ENCODE data around the gene CD72. TPM values are rescaled to one million over a fixed set of nuclear protein-coding genes. Genes with fewer than 3 reads are reported as not detected.

Gene CD72
- 2.5 TPM for total RNA-seq

GRCh38 chr9:35618325-35618727 is at the start of gene CD72:
TSS of gene CD72 (minus strand) at chr9:35618413. CDS start at chr9:35618303, 110 bp downstream.

GRCh38 chr9:35664531-35665470 is 46.6 kb upstream of the CD72 start, which contains the start of gene ARHGEF39:
TSS of gene ARHGEF39 (minus strand) at chr9:35665195. CDS start at chr9:35665169, 26 bp downstream.

GRCh38 chr9:35658137-35658967 is 40.1 kb upstream of the CD72 start, which contains the start of gene CCDC107:
TSS of gene CCDC107 (plus strand) at chr9:35658292. CDS start at chr9:35658380, 88 bp downstream.

GRCh38 chr9:35657546-35658136 is 39.4 kb upstream of the CD72 start, which contains the start of gene RMRP:
TSS of gene RMRP (minus strand) at chr9:35658019.

GRCh38 chr9:35650341-35651158 is 32.3 kb upstream of the CD72 start, which contains the start of gene SIT1:
TSS of gene SIT1 (minus strand) at chr9:35650931. CDS start at chr9:35650853, 78 bp downstream.

GRCh38 chr9:35604578-35605350 is 13.4 kb downstream of the CD72 start, which contains the start of gene TESK1:
TSS of gene TESK1 (plus strand) at chr9:35605262. CDS start at chr9:35605620, 358 bp downstream.

Other genes starting within 250 kb of the CD72 start
- 40.5 TPM for gene RUSC2, start 128.3 kb downstream of the CD72 start, total RNA-seq
- 23.4 TPM for gene TESK1, start 13.2 kb downstream of the CD72 start, total RNA-seq
- gene SIT1, start 32.5 kb upstream of the CD72 start, total RNA-seq, result not detected
- 5,655 TPM for gene RMRP, start 39.6 kb upstream of the CD72 start, total RNA-seq
- 8.9 TPM for gene CCDC107, start 39.9 kb upstream of the CD72 start, total RNA-seq
- 1.9 TPM for gene ARHGEF39, start 46.8 kb upstream of the CD72 start, total RNA-seq
- 0.88 TPM for gene CA9, start 55.5 kb upstream of the CD72 start, total RNA-seq
- gene TPM2, start 71.5 kb upstream of the CD72 start, total RNA-seq, result 288 TPM
- gene TLN1, start 113.8 kb upstream of the CD72 start, total RNA-seq, result 160 TPM
- 32.2 TPM for gene CREB3, start 114.3 kb upstream of the CD72 start, total RNA-seq
- 60.5 TPM for gene GBA2, start 130.8 kb upstream of the CD72 start, total RNA-seq
- gene RGP1, start 130.9 kb upstream of the CD72 start, total RNA-seq, result 21.8 TPM
- gene MSMP, start 135.9 kb upstream of the CD72 start, total RNA-seq, result 2.3 TPM
- 30.7 TPM for gene NPR2, start 173.2 kb upstream of the CD72 start, total RNA-seq
- gene SPAG8, start 193.8 kb upstream of the CD72 start, total RNA-seq, result 2.9 TPM
- 17.0 TPM for gene HINT2, start 196.6 kb upstream of the CD72 start, total RNA-seq
- gene FAM221B, start 210.3 kb upstream of the CD72 start, total RNA-seq, result not detected
- 16.6 TPM for gene TMEM8B, start 210.8 kb upstream of the CD72 start, total RNA-seq

Measured in camera-type eye (tissue), 1 donor.